HepG2 (cell line): ENCODE measurements around the gene OMA1. TPM values are rescaled to one million over a fixed set of nuclear protein-coding genes. Genes with fewer than 3 reads are reported as not detected.

ENCODE experiments used
- ARID5B ChIP-seq: IDR thresholded peaks from 2 replicates; pipeline ENCODE4 v1.4.0; 2020; ENCODE audit warnings: mild to moderate bottlenecking, missing genetic modification reagents
- HIC2 ChIP-seq: sonication (generic); formaldehyde crosslinking; IDR thresholded peaks from 2 replicates; pipeline ENCODE4 v1.9.0; 2022; ENCODE audit warnings: low read depth, missing genetic modification reagents
- HNF1A ChIP-seq, 2 experiments: sonication (generic) in 1 of 2; formaldehyde crosslinking in 1 of 2; IDR thresholded peaks; 2 replicates each; pipeline versions ENCODE4 v1.4.0 to v1.6.1; 2016 to 2020; ENCODE audit warnings: borderline replicate concordance in 1 of 2, low read depth in 1 of 2, mild to moderate bottlenecking in 1 of 2, missing genetic modification reagents in 1 of 2
- HNF4A ChIP-seq: sonication (generic); formaldehyde crosslinking; IDR thresholded peaks from 2 replicates; pipeline ENCODE4 v1.4.0; 2020; ENCODE audit warnings: missing genetic modification reagents
- MBNL3 ChIP-seq: fragments of 250-450 bp; sonication (Bioruptor Pico); conservative IDR thresholded peaks from 2 replicates; pipeline ENCODE4 v1.8.0; 2022; ENCODE audit warnings: mild to moderate bottlenecking, inconsistent platforms
- MIXL1 ChIP-seq: IDR thresholded peaks from 2 replicates; pipeline ENCODE4 v1.6.1; 2016
- SOX6 ChIP-seq, 2 experiments: fragments of 450-650 bp in 1 of 2; sonication (generic) in 1 of 2; formaldehyde crosslinking in 1 of 2; IDR thresholded peaks; 2 replicates each; pipeline versions ENCODE4 v1.4.0 to v1.6.1; 2017 to 2020; ENCODE audit warnings: antibody characterized with exemption in 1 of 2, mild to moderate bottlenecking in 1 of 2, missing genetic modification reagents in 1 of 2
- TAF1 ChIP-seq: sonication (generic); formaldehyde crosslinking; IDR thresholded peaks from 2 replicates; pipeline ENCODE4 v1.4.0; 2020; ENCODE audit warnings: missing genetic modification reagents
- ZHX2 ChIP-seq, 2 experiments: sonication (generic) in 1 of 2; formaldehyde crosslinking in 1 of 2; IDR thresholded peaks; 2 replicates each; pipeline versions ENCODE4 v1.6.1 to v1.9.0; 2014 to 2022; ENCODE audit warnings: antibody characterized with exemption in 1 of 2, borderline replicate concordance in 1 of 2, inconsistent platforms in 1 of 2, low read depth in 1 of 2, missing genetic modification reagents in 1 of 2
- ZNF605 ChIP-seq: sonication (generic); formaldehyde crosslinking; IDR thresholded peaks from 2 replicates; pipeline ENCODE4 v1.8.0; 2022; ENCODE audit warnings: mild to moderate bottlenecking, missing genetic modification reagents
- ZNF792 ChIP-seq: IDR thresholded peaks from 2 replicates; pipeline ENCODE4 v1.6.1; 2016
- polyA plus RNA-seq, 8 experiments: library from polyadenylated mRNA; depleted of rRNA in 3 of 8; stranded (reverse) in 7 of 8; unstranded in 1 of 8; fragments of >200 nt; fragmentation: Illumina TruSeq in 4 of 8; extraction: Trizol in 4 of 8; gene quantifications; 2 replicates each; pipeline versions ENCODE4 v1.2.1 to v1.2.3, GENCODE V29; 2011 to 2016; ENCODE audit warnings: low read depth in 4 of 8, missing spikeins in 1 of 8, mixed read lengths in 1 of 8; ENCODE audit not compliant: insufficient read depth in 1 of 8
- total RNA-seq, 5 experiments: library from RNA; depleted of rRNA; stranded (reverse); fragments of >200 nt; fragmentation: Illumina TruSeq; extraction: Trizol; gene quantifications; 2 replicates each; pipeline ENCODE4 v1.2.3, GENCODE V29; 2016; ENCODE audit warnings: low read depth in 1 of 5

The OMA1 gene
- total and polyA plus RNA-seq, 2 of the 13 experiments (the other 11 are each of a cell fraction or from before 2014, with no cell fraction given): 7.0 to 26.9 TPM

GRCh38 chr1:58446368-58446767 lies 100.2 kb downstream of the OMA1 start (continued):
- TF ChIP-seq HIC2 (CRISPR knock-in tag) (no peak), ZHX2 (IDR thresholded peaks at IDR 0.05; ENCODE audit: low read depth) (no peak), ZHX2 (CRISPR knock-in tag; IDR thresholded peaks at IDR 0.05; ENCODE audit: borderline replicate concordance) (no peak), ARID5B (CRISPR knock-in tag) (peak; percentile 52; the same call in 1 of the 2 replicates), ZNF605 (no peak), TAF1 (CRISPR knock-in tag) (no peak), HNF1A (IDR thresholded peaks at IDR 0.05; ENCODE audit: low read depth) (no peak), HNF1A (CRISPR knock-in tag; IDR thresholded peaks at IDR 0.05; ENCODE audit: borderline replicate concordance) (no peak), SOX6 (IDR thresholded peaks at IDR 0.05) (no peak), SOX6 (CRISPR knock-in tag; IDR thresholded peaks at IDR 0.05) (0 out of 2 replicates have a peak, but pooled peaks have one; percentile 24), HNF4A (CRISPR knock-in tag) (peak; percentile 70), MBNL3 (CRISPR knock-in tag) (no peak), MIXL1 (CRISPR knock-in tag) (no peak), ZNF792 (CRISPR knock-in tag) (no peak)
